H9 (cell line): ENCODE measurements around the gene CREB5. TPM values are rescaled to one million over a fixed set of nuclear protein-coding genes. Genes with fewer than 3 reads are reported as not detected.

Experiments used
- DNase-seq: peaks from one replicate; pipeline ENCODE4 v3.0.0-alpha.2; 2017
- H2AFZ ChIP-seq: one replicate; pipeline ENCODE4 v1.6.1; 2013; ENCODE audit warnings: mild to moderate bottlenecking, low read length, control low read depth, moderate library complexity
- H2AK5ac ChIP-seq: 2 replicates; pipeline ENCODE4 v1.6.1; 2013; ENCODE audit warnings: low read length, control low read depth, mixed read lengths; ENCODE audit not compliant: insufficient read length
- H2BK120ac ChIP-seq: one replicate; pipeline ENCODE4 v1.6.1; 2013; ENCODE audit warnings: low read depth, mild to moderate bottlenecking, low read length, control low read depth, inconsistent platforms; ENCODE audit not compliant: poor library complexity, severe bottlenecking
- H2BK12ac ChIP-seq: 2 replicates; pipeline ENCODE4 v1.6.1; 2013; ENCODE audit warnings: low read length, control low read depth, mixed read lengths, low read depth; ENCODE audit not compliant: insufficient read length
- H2BK15ac ChIP-seq: 2 replicates; pipeline ENCODE4 v1.6.1; 2013; ENCODE audit warnings: low read depth, low read length, control low read depth
- H2BK20ac ChIP-seq: one replicate; pipeline ENCODE4 v1.6.1; 2013; ENCODE audit warnings: low read depth, mild to moderate bottlenecking, low read length, control low read depth, inconsistent platforms; ENCODE audit not compliant: poor library complexity, severe bottlenecking
- H2BK5ac ChIP-seq: 2 replicates; pipeline ENCODE4 v1.6.1; 2013; ENCODE audit warnings: low read length, control low read depth, mixed read lengths; ENCODE audit not compliant: insufficient read length
- H3K14ac ChIP-seq: 2 replicates; pipeline ENCODE4 v1.6.1; 2013; ENCODE audit warnings: low read length, control low read depth; ENCODE audit not compliant: insufficient read depth
- H3K18ac ChIP-seq: 2 replicates; pipeline ENCODE4 v1.6.1; 2013; ENCODE audit warnings: low read depth, mild to moderate bottlenecking, mixed read lengths, low read length, control low read depth; ENCODE audit not compliant: insufficient read length
- H3K23ac ChIP-seq: 2 replicates; pipeline ENCODE4 v1.6.1; 2013; ENCODE audit warnings: low read length, control low read depth, mixed read lengths, low read depth; ENCODE audit not compliant: insufficient read length
- H3K23me2 ChIP-seq: 2 replicates; pipeline ENCODE4 v1.6.1; 2013; ENCODE audit warnings: low read depth, mild to moderate bottlenecking, mixed read lengths, low read length, control low read depth; ENCODE audit not compliant: insufficient read length, poor library complexity, severe bottlenecking
- H3K27ac ChIP-seq: 2 replicates; pipeline ENCODE4 v1.5.1; 2013; ENCODE audit warnings: low read length, control low read depth, mixed read lengths, low read depth; ENCODE audit not compliant: insufficient read length
- H3K27me3 ChIP-seq: 2 replicates; pipeline ENCODE4 v1.6.1; 2013; ENCODE audit warnings: low read length, control low read depth, inconsistent platforms; ENCODE audit not compliant: insufficient read depth
- H3K4ac ChIP-seq: 2 replicates; pipeline ENCODE4 v1.6.1; 2013; ENCODE audit warnings: low read depth, mild to moderate bottlenecking, control low read depth, inconsistent platforms, low read length, moderate library complexity
- H3K4me1 ChIP-seq: 2 replicates; pipeline ENCODE4 v1.6.1; 2013; ENCODE audit warnings: low read length, control low read depth, inconsistent platforms; ENCODE audit not compliant: insufficient read depth
- H3K4me2 ChIP-seq: 2 replicates; pipeline ENCODE4 v1.6.1; 2013; ENCODE audit warnings: low read length, control low read depth, mixed read lengths; ENCODE audit not compliant: insufficient read length, insufficient read depth
- H3K56ac ChIP-seq: 2 replicates; pipeline ENCODE4 v1.6.1; 2013; ENCODE audit warnings: low read depth, mild to moderate bottlenecking, mixed read lengths, low read length, control low read depth; ENCODE audit not compliant: insufficient read length
- H3K79me1 ChIP-seq: 2 replicates; pipeline ENCODE4 v1.6.1; 2013; ENCODE audit warnings: low read depth, mild to moderate bottlenecking, moderate library complexity, low read length, control low read depth, inconsistent platforms; ENCODE audit not compliant: insufficient read depth, poor library complexity, severe bottlenecking
- H3K79me2 ChIP-seq: 2 replicates; pipeline ENCODE4 v1.6.1; 2013; ENCODE audit warnings: low read length, control low read depth, inconsistent platforms; ENCODE audit not compliant: insufficient read depth
- H3K9ac ChIP-seq: 2 replicates; pipeline ENCODE4 v1.6.1; 2013; ENCODE audit warnings: low read length, control low read depth, mixed read lengths; ENCODE audit not compliant: insufficient read length; ENCODE audit errors: extremely low read depth
- H3K9me3 ChIP-seq: one replicate; pipeline ENCODE4 v1.6.1; 2013; ENCODE audit warnings: low read depth, low read length, inconsistent platforms; ENCODE audit not compliant: control insufficient read depth
- H3T11ph ChIP-seq: one replicate; pipeline ENCODE4 v1.6.1; 2013; ENCODE audit warnings: mild to moderate bottlenecking, low read length, control low read depth, inconsistent platforms
- H4K20me1 ChIP-seq: one replicate; pipeline ENCODE4 v1.6.1; 2013; ENCODE audit not compliant: control insufficient read depth, insufficient read length, insufficient read depth
- H4K5ac ChIP-seq: 2 replicates; pipeline ENCODE4 v1.6.1; 2013; ENCODE audit warnings: low read depth, mild to moderate bottlenecking, mixed read lengths, low read length, control low read depth; ENCODE audit not compliant: insufficient read length
- H4K8ac ChIP-seq: replicated peaks from 2 replicates; pipeline ENCODE4 v1.6.1; 2013; ENCODE audit warnings: low read length, control low read depth, mixed read lengths, low read depth; ENCODE audit not compliant: insufficient read length
- H4K91ac ChIP-seq: 2 replicates; pipeline ENCODE4 v1.6.1; 2013; ENCODE audit warnings: low read depth, mild to moderate bottlenecking, moderate library complexity, mixed read lengths, low read length, control low read depth; ENCODE audit not compliant: insufficient read length
- H3K27ac Mint-ChIP-seq, 3 experiments: 2 replicates in 2 of 3; 3 replicates in 1 of 3; pipeline ENCODE4 v1.8.0; 2020 to 2021; ENCODE audit warnings: mixed read lengths in 3 of 3, mild to moderate bottlenecking in 1 of 3, moderate library complexity in 1 of 3
- H3K27me3 Mint-ChIP-seq: 2 replicates; pipeline ENCODE4 v1.8.0; 2021; ENCODE audit warnings: low read depth, mild to moderate bottlenecking, moderate library complexity, mixed read lengths
- H3K36me3 Mint-ChIP-seq, 3 experiments: 2 replicates in 2 of 3; 3 replicates in 1 of 3; pipeline ENCODE4 v1.8.0; 2020 to 2021; ENCODE audit warnings: low read depth in 3 of 3, mixed read lengths in 3 of 3; ENCODE audit not compliant: insufficient read depth in 1 of 3
- H3K4me1 Mint-ChIP-seq, 2 experiments: 2 replicates each; pipeline ENCODE4 v1.8.0; 2020; ENCODE audit warnings: mixed read lengths in 2 of 2
- H3K4me3 Mint-ChIP-seq, 2 experiments: 2 replicates in 1 of 2; 3 replicates in 1 of 2; pipeline ENCODE4 v1.8.0; 2020 to 2021; ENCODE audit warnings: mild to moderate bottlenecking in 2 of 2, mixed read lengths in 2 of 2, moderate library complexity in 1 of 2
- H3K9me3 Mint-ChIP-seq, 2 experiments: 2 replicates in 1 of 2; 3 replicates in 1 of 2; pipeline ENCODE4 v1.8.0; 2020; ENCODE audit warnings: mild to moderate bottlenecking in 2 of 2, mixed read lengths in 2 of 2, moderate library complexity in 1 of 2
- CTCF ChIP-seq: fragments of 200-600 bp; sonication (generic); conservative IDR thresholded peaks from 3 replicates; pipeline ENCODE4 v1.8.0; 2021; ENCODE audit warnings: antibody characterized with exemption, mild to moderate bottlenecking
- WGBS: extraction: QIAGEN DNeasy Blood & Tissue Kit; methylation state at CpG from one replicate; pipeline ENCODE4 v1.1.7; 2013; ENCODE audit warnings: missing lambda C conversion rate, low lambda C conversion rate, mixed read lengths; ENCODE audit not compliant: insufficient read length; ENCODE audit errors: extremely low coverage; 5-methylcytosine and 5-hydroxymethylcytosine counted together
- total RNA-seq: library from RNA; stranded (reverse); gene quantifications from 2 replicates; pipeline ENCODE4 v1.2.1, GENCODE V29; 2021

CREB5 gene
- total RNA-seq, 1 experiment from 2014 or later, result 4.0 TPM

- H3K27ac Mint-ChIP-seq, result no peak overlapping the region
- DNase-seq, result no peak
- no peak for TF ChIP-seq CTCF
Measured at GRCh38 chr7:28591041-28591674, 178.8 kb downstream of the CREB5 start.

More at GRCh38 chr7:28591041-28591674, 178.8 kb downstream of the CREB5 start:
- Mint-ChIP-seq H3K36me3 (no peaks in the 10 kb centered on the region), H3K27me3 (no peaks in the 10 kb centered on the region), H3K9me3 (no peaks in the 10 kb centered on the region), H3K4me1 (peaks cover 0 to 3% of the 10 kb centered on the region in 2 experiments; a peak in 1 of 4 replicates), H3K4me3 (no peak overlapping the region)
- H2BK120ac ChIP-seq, result no peak overlapping the region
- H3K79me2 ChIP-seq, result no peaks in the 10 kb centered on the region
- no peak overlapping the region for H2BK15ac ChIP-seq
- no peak overlapping the region for H4K5ac ChIP-seq
- no peaks in the 10 kb centered on the region for H3K4me1 ChIP-seq
- no peak overlapping the region for H3K56ac ChIP-seq
- H3K27me3 ChIP-seq, result no peaks in the 10 kb centered on the region
- no peak overlapping the region for H3K4ac ChIP-seq
- no peak overlapping the region for H3T11ph ChIP-seq
- no peaks in the 10 kb centered on the region for H4K20me1 ChIP-seq
- H3K14ac ChIP-seq, result no peak overlapping the region
- H2BK12ac ChIP-seq, result no peak overlapping the region
- H3K23ac ChIP-seq, result no peak overlapping the region
- H3K27ac ChIP-seq, result no peak overlapping the region
- no peak overlapping the region for H2BK5ac ChIP-seq
- H4K8ac ChIP-seq, result no peak overlapping the region
- H2BK20ac ChIP-seq, result no peak overlapping the region
- H4K91ac ChIP-seq, result no peak overlapping the region
- no peak overlapping the region for H2AK5ac ChIP-seq
- H3K23me2 ChIP-seq, result no peaks in the 10 kb centered on the region
- no peak overlapping the region for H3K18ac ChIP-seq
- H3K9me3 ChIP-seq, result no peaks in the 10 kb centered on the region
- H3K79me1 ChIP-seq, result no peaks in the 10 kb centered on the region
- no peak overlapping the region for H3K9ac ChIP-seq
- no peak overlapping the region for H3K4me2 ChIP-seq
- no peak overlapping the region for H2AFZ ChIP-seq
- WGBS, result no CpG with 5 or more reads among the region's 5 CpGs
